GM21619 (cell line): ENCODE results near the gene ZBTB44.
"Not testable (repeated sequence)": the region's sequence is repeated elsewhere in the genome, so short reads cannot be mapped to it uniquely, and the experiment has no call there.

Source experiments
- ATAC-seq: cut with Tn5 transposase; IDR thresholded peaks from one replicate; pipeline ENCODE4 v1.9.1; 2021; ENCODE audit not compliant: unreplicated experiment

Gene ZBTB44

GRCh38 chr11:130314750-130315285, at the start of gene ZBTB44:
ZBTB44 (minus strand) TSS chr11:130314917; CDS start chr11:130261873, 53,044 bp downstream.
- peak; percentile 49 for ATAC-seq

GRCh38 chr11:130359419-130359818, 44.7 kb upstream of the ZBTB44 start:
- no peak for ATAC-seq

GRCh38 chr11:130358398-130358797, 43.7 kb upstream of the ZBTB44 start:
- ATAC-seq: no peak

GRCh38 chr11:130347261-130347660, 32.5 kb upstream of the ZBTB44 start:
- no peak for ATAC-seq

GRCh38 chr11:130344841-130345240, 30.1 kb upstream of the ZBTB44 start:
- ATAC-seq: no peak

GRCh38 chr11:130340671-130341319, 26.1 kb upstream of the ZBTB44 start:
- ATAC-seq: no peak

GRCh38 chr11:130338667-130339066, 23.9 kb upstream of the ZBTB44 start:
- ATAC-seq: no peak

GRCh38 chr11:130337281-130338089, 22.8 kb upstream of the ZBTB44 start:
- ATAC-seq: no peak

- not testable (repeated sequence) for ATAC-seq
Observed at GRCh38 chr11:130331397-130331796, 16.7 kb upstream of the ZBTB44 start.

GRCh38 chr11:130330101-130330684, 15.5 kb upstream of the ZBTB44 start:
- ATAC-seq: no peak

GRCh38 chr11:130328420-130328819, 13.7 kb upstream of the ZBTB44 start:
- ATAC-seq: no peak

- no peak for ATAC-seq
Observed at GRCh38 chr11:130327716-130328115, 13.0 kb upstream of the ZBTB44 start.

- ATAC-seq: no peak
Observed at GRCh38 chr11:130325691-130326090, 11.0 kb upstream of the ZBTB44 start.

- no peak for ATAC-seq
Observed at GRCh38 chr11:130323452-130324450, 9.0 kb upstream of the ZBTB44 start.

- ATAC-seq: no peak
Observed at GRCh38 chr11:130322126-130322525, 7.4 kb upstream of the ZBTB44 start.

GRCh38 chr11:130318031-130318673, 3.4 kb upstream of the ZBTB44 start:
- no peak for ATAC-seq

- peak; percentile 31 for ATAC-seq
Observed at GRCh38 chr11:130315354-130315970, 745 bp upstream of the ZBTB44 start.

- peak; percentile 46 for ATAC-seq
Observed at GRCh38 chr11:130314184-130314749, 450 bp downstream of the ZBTB44 start.
